Subcutaneous abdominal adipose tissue (tissue), 5 donors: ENCODE measurements around the gene CELF5.
"Not testable (repeated sequence)": the region's sequence is repeated elsewhere in the genome, so short reads cannot be mapped to it uniquely, and the experiment has no call there.

Experiments used
- H3K27ac ChIP-seq: one replicate; pipeline ENCODE4 v1.7.0; 2013; ENCODE audit warnings: low read depth, mild to moderate bottlenecking, inconsistent platforms, low read length, moderate library complexity
- H3K27me3 ChIP-seq, 5 donors: one replicate each; pipeline ENCODE4 v1.7.0; 2013; ENCODE audit warnings: low read length in 5 of 5, inconsistent platforms in 1 of 5; ENCODE audit not compliant: control insufficient read depth in 5 of 5, insufficient read depth in 4 of 5
- H3K36me3 ChIP-seq, 5 donors: one replicate each; pipeline ENCODE4 v1.7.0; 2013; ENCODE audit warnings: low read length in 5 of 5; ENCODE audit not compliant: control insufficient read depth in 5 of 5, insufficient read depth in 5 of 5
- H3K4me1 ChIP-seq, 5 donors: one replicate each; pipeline ENCODE4 v1.7.0; 2013; ENCODE audit warnings: low read length in 5 of 5, mild to moderate bottlenecking in 3 of 5, moderate library complexity in 1 of 5; ENCODE audit not compliant: control insufficient read depth in 5 of 5, insufficient read depth in 5 of 5
- H3K4me3 ChIP-seq, 5 donors: one replicate each; pipeline ENCODE4 v1.7.0; 2013; ENCODE audit warnings: low read length in 5 of 5, low read depth in 1 of 5
- H3K9ac ChIP-seq, 5 donors: one replicate each; pipeline ENCODE4 v1.7.0; 2013; ENCODE audit warnings: low read length in 5 of 5, mild to moderate bottlenecking in 4 of 5, moderate library complexity in 3 of 5
- H3K9me3 ChIP-seq, 5 donors: one replicate each; pipeline ENCODE4 v1.7.0; 2013; ENCODE audit warnings: low read length in 5 of 5; ENCODE audit not compliant: control insufficient read depth in 5 of 5
- donor health status: healthy.
- donor health status: healthy.
- donor health status: healthy.
- donor health status: healthy.
- donor health status: healthy.

The CELF5 gene

DNA sequence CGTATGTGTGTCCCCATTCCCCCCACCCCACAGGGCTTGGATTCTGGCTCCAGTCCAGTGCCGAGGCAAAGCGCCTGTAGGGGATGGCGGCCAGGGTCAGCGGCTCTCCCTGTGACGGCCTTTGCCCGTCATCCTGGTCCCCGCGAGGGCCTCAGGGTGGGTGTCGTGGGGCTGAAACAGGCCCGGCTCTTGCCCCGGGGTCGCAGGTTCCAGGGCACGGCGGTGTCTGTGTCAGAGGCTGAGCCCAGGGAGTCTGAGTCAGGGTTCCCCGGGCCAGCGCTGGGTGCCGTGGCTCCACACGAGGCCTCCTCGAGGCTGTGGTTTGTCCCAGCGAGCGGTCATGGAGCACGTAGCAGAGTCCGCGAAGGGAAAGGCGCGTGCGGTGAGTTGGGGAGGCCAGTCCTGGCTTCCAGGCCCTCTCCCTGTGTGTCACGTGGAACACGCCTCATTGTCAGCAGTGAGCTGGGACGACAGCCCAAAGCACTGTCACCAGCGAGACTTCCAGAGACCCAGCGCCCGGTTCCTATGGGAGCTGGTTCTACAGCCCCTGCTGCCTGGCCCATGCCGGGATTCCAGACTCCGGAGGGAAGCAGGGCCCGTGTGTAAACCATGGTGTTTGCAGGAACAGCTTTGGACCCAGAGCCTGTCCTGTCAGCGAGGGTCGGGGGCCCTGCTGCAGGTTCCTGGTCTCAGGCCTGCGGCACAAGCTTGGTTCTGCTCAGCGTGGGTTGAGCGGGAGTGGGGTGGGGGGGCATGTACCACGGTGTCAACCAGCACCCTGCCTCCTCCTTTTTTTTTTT is 25.4 kb upstream of the CELF5 start:
- Histone ChIP-seq H3K36me3 (peaks cover 0 to 54% (median 36%) of the 10 kb centered on the region in 5 donors), H3K27ac (no peak overlapping the region), H3K4me3 (no peak overlapping the region), H3K9me3 (no peaks in the 10 kb centered on the region), H3K4me1 (peaks cover 0 to 4% (median 0%) of the 10 kb centered on the region in 5 donors), H3K9ac (no peak overlapping the region), H3K27me3 (no peaks in the 10 kb centered on the region)

- Histone ChIP-seq H3K27me3 (no peaks in the 10 kb centered on the region), H3K9ac (no peak overlapping the region), H3K4me1 (peaks cover 0 to 4% (median 0%) of the 10 kb centered on the region in 5 donors), H3K9me3 (no peaks in the 10 kb centered on the region), H3K36me3 (peaks cover 0 to 66% (median 46%) of the 10 kb centered on the region in 5 donors), H3K4me3 (no peak overlapping the region), H3K27ac (no peak overlapping the region)
Measured at GRCh38 chr19:3201072-3201700, 23.3 kb upstream of the CELF5 start.

GRCh38 chr19:3201911-3202310 is 22.6 kb upstream of the CELF5 start:
- Histone ChIP-seq H3K27me3 (no peaks in the 10 kb centered on the region), H3K27ac (no peak overlapping the region), H3K36me3 (peaks cover 0 to 65% (median 43%) of the 10 kb centered on the region in 5 donors), H3K9ac (no peak overlapping the region), H3K4me3 (no peak overlapping the region), H3K9me3 (no peaks in the 10 kb centered on the region), H3K4me1 (peaks cover 0 to 4% (median 0%) of the 10 kb centered on the region in 5 donors)

GRCh38 chr19:3202346-3202745 is 22.1 kb upstream of the CELF5 start:
- no peak overlapping the region for H3K9ac ChIP-seq
- H3K4me1 ChIP-seq = no peaks in the 10 kb centered on the region
- H3K27ac ChIP-seq = no peak overlapping the region
- H3K27me3 ChIP-seq = no peaks in the 10 kb centered on the region
- no peak overlapping the region for H3K4me3 ChIP-seq
- H3K9me3 ChIP-seq = no peaks in the 10 kb centered on the region
- H3K36me3 ChIP-seq = peaks cover 0 to 69% (median 46%) of the 10 kb centered on the region in 5 donors

DNA sequence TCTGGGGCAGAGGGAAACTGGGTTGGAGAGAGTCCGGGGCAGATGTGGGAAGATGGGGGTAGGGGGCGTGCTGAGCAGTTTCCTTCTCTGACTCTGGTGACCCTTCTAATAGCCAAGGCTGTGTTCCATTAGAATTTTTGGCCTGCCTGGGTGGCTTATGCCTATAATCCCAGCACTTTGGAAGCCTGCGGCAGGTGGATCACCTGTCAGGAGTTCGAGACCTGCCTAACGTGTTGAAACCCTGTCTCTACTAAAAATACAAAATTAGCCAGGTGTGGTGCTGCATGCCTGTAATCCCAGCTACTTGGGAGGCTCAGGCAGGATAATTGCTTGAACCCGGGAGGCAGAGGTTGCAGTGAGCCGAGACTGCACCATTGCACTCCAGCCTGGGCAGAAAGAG is 21.6 kb upstream of the CELF5 start:
- not testable (repeated sequence) for H3K27ac ChIP-seq, H3K9ac ChIP-seq, H3K4me3 ChIP-seq, H3K4me1 ChIP-seq, H3K9me3 ChIP-seq, H3K27me3 ChIP-seq
- peaks cover 0 to 75% (median 51%) of the 10 kb centered on the region in 5 donors for H3K36me3 ChIP-seq

DNA sequence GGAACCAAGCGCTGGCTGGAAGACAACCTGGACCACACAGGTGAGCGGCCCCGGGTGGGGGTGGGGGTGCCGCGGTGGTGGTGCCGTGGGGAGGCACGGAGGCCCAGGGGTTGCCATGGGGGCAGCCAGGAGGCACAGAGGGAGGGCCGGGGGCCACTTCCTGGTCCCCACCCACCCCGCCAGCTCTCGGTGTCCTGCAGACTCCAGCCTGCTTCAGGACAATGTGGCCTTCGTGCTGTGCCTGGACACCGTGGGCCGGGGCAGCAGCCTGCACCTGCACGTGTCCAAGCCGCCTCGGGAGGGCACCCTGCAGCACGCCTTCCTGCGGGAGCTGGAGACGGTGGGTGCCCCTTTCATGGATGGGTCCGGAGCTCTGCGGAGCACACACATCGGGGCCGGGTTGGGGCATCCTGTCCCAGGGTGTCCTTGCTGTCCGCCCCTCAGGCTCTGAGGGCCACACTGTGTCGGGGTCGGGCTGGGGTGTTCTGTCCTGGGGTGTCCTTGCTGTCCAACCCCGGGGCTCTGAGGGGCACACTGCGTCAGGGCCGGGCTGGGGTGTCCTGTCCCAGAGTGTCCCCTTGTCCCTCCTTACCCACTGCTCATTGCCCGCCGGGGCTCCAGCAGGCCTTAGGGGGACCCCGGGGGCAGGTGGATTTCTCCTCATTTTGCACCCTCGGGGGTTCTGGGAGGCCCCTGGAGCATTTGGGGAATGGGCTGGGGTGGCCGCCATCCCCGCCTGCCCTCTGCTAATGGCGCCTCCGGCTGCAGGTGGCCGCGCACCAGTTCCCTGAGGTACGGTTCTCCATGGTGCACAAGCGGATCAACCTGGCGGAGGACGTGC is 20.4 kb upstream of the CELF5 start:
- Histone ChIP-seq H3K9me3 (no peaks in the 10 kb centered on the region), H3K4me1 (no peaks in the 10 kb centered on the region), H3K27me3 (no peaks in the 10 kb centered on the region), H3K27ac (no peak overlapping the region), H3K4me3 (no peak overlapping the region), H3K36me3 (peaks cover 0 to 79% (median 56%) of the 10 kb centered on the region in 5 donors), H3K9ac (no peak overlapping the region)

DNA sequence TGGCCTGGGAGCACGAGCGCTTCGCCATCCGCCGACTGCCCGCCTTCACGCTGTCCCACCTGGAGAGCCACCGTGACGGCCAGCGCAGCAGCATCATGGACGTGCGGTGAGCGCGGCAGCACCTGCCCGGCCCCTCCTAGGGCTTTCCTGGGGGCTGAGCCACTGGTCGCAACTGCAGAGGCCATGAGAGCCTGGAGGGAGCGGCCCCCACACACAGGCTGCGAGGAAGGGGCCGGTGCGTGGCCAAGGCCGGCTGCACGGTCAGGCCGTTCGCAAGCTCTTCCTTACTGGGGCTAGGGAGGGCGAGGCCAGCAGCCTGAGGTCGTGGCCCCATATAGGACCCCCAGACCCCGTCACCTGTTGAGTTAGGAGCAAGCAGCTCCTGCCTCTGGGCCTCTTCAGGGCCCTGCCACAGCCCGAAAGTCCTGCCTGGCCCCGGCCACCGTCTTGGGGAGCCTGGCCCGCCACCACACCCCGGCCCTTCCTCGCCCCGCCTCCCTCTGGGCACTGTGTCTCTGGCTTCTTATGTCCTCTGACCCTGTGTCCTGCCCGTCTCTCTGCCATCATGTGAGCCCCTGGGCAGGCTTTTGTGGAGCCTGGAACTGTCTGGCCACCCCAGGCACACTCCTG is 19.7 kb upstream of the CELF5 start:
- Histone ChIP-seq H3K4me3 (no peak overlapping the region), H3K27me3 (no peaks in the 10 kb centered on the region), H3K27ac (no peak overlapping the region), H3K4me1 (no peaks in the 10 kb centered on the region), H3K9me3 (no peaks in the 10 kb centered on the region), H3K9ac (no peak overlapping the region), H3K36me3 (peaks cover 0 to 78% (median 52%) of the 10 kb centered on the region in 5 donors)

DNA sequence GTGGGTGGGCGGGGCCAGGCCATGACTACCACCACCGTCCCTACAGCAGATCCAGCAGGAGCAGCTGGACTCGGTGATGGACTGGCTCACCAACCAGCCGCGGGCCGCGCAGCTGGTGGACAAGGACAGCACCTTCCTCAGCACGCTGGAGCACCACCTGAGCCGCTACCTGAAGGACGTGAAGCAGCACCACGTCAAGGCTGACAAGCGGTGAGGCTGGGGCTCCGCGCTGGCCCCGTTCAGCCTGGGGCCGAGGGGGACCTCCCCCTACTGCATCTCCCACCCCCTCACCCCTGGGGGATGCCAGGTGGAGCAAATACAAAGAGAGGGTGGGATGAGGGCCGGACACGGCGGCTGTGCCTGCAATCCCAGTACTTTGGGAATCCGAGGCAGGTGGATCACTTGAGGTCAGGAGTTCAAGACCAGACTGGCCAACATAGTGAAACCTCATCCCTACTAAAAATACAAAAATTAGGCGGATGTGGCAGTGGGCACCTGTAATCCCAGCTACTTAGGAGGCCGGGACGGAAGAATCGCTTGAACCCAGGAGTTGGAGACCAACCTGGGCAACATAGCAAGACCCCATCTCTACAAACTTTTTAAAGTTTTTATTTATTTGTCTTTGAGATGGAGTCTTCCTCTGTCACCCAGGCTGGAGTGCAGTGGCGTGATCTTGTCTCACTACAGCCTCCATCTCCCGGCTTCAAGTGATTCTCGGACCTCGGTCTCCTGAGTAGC is 18.1 kb upstream of the CELF5 start:
- H3K36me3 ChIP-seq = peaks cover 0 to 71% (median 52%) of the 10 kb centered on the region in 5 donors

DNA sequence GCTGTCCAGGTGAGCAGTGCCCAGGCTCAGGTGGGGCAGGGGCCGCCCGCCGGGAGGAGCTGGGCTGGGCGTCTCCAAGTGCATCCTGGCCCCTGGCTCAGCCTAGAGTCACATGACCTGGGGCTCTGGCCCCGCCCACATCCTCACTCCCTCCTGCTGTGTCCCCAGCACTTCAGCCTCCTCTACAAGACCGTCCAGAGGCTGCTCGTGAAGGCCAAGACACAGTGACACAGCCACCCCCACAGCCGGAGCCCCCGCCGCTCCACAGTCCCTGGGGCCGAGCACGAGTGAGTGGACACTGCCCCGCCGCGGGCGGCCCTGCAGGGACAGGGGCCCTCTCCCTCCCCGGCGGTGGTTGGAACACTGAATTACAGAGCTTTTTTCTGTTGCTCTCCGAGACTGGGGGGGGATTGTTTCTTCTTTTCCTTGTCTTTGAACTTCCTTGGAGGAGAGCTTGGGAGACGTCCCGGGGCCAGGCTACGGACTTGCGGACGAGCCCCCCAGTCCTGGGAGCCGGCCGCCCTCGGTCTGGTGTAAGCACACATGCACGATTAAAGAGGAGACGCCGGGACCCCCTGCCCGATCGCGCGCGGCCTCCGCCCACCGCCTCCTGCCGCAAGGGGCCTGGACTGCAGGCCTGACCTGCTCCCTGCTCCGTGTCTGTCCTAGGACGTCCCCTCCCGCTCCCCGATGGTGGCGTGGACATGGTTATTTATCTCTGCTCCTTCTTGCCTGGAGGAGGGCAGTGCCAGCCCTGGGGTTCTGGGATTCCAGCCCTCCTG is 16.8 kb upstream of the CELF5 start:
- Histone ChIP-seq H3K9me3 (no peaks in the 10 kb centered on the region), H3K9ac (no peak overlapping the region), H3K27ac (no peak overlapping the region), H3K4me3 (no peak overlapping the region), H3K27me3 (no peaks in the 10 kb centered on the region), H3K4me1 (no peaks in the 10 kb centered on the region), H3K36me3 (peaks cover 0 to 61% (median 43%) of the 10 kb centered on the region in 5 donors)

More for the DNA sequence above, 18.1 kb upstream of the CELF5 start:
- Histone ChIP-seq H3K27me3 (no peaks in the 10 kb centered on the region), H3K9ac (no peak overlapping the region), H3K27ac (no peak overlapping the region), H3K4me3 (no peak overlapping the region), H3K4me1 (no peaks in the 10 kb centered on the region), H3K9me3 (no peaks in the 10 kb centered on the region)
